ENCODE measurements around the gene DIABLO.

GRCh38 chr12:122185079-122185478 is 40.8 kb downstream of the DIABLO start:
- TF ChIP-seq, protein P1, sequence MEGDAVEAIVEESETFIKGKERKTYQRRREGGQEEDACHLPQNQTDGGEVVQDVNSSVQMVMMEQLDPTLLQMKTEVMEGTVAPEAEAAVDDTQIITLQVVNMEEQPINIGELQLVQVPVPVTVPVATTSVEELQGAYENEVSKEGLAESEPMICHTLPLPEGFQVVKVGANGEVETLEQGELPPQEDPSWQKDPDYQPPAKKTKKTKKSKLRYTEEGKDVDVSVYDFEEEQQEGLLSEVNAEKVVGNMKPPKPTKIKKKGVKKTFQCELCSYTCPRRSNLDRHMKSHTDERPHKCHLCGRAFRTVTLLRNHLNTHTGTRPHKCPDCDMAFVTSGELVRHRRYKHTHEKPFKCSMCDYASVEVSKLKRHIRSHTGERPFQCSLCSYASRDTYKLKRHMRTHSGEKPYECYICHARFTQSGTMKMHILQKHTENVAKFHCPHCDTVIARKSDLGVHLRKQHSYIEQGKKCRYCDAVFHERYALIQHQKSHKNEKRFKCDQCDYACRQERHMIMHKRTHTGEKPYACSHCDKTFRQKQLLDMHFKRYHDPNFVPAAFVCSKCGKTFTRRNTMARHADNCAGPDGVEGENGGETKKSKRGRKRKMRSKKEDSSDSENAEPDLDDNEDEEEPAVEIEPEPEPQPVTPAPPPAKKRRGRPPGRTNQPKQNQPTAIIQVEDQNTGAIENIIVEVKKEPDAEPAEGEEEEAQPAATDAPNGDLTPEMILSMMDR (IDR thresholded peaks at IDR 0.05), result no peak
- no peak for TF ChIP-seq EP300 (IDR thresholded peaks at IDR 0.05; ENCODE audit: borderline replicate concordance in 1 of 2, low read depth in 1 of 2, low read length in 1 of 2)
- TF ChIP-seq EZH2phosphoT487 (IDR thresholded peaks at IDR 0.05; ENCODE audit: borderline replicate concordance, low read depth), result no peak
- TF ChIP-seq POLR2AphosphoS5 (IDR thresholded peaks at IDR 0.05; ENCODE audit: low read depth, low read length), result no peak
- no peak for TF ChIP-seq MXI1 (IDR thresholded peaks at IDR 0.05; ENCODE audit: low read depth, low read length)
- TF ChIP-seq YY1 (IDR thresholded peaks at IDR 0.05; ENCODE audit: low read depth), result no peak
- no peak for TF ChIP-seq TCF12 (IDR thresholded peaks at IDR 0.05)
